Esophagus muscularis mucosa (tissue), 4 donors: Measurements from ENCODE around the gene FIBIN. TPM values are rescaled to one million over a fixed set of nuclear protein-coding genes. Genes with fewer than 3 reads are reported as not detected.

Source experiments
- DNase-seq: peaks from one replicate; pipeline ENCODE4 v3.0.0-alpha.2; 2017; ENCODE audit errors: extremely low spot score
- H3K27ac ChIP-seq, 4 donors: fragments of 200-600 bp; sonication (generic); replicated peaks in 1 of 4; 1 replicate in 3 of 4; 2 replicates in 1 of 4; pipeline ENCODE4 v1.5.1; 2016 to 2019; ENCODE audit warnings: mild to moderate bottlenecking in 1 of 4
- H3K27me3 ChIP-seq, 4 donors: fragments of 200-600 bp; sonication (generic); one replicate each; pipeline versions ENCODE4 v1.5.1 to v1.6.0; 2016 to 2019
- H3K36me3 ChIP-seq, 4 donors: fragments of 200-600 bp; sonication (generic); one replicate each; pipeline ENCODE4 v1.5.1; 2016 to 2019
- H3K4me1 ChIP-seq, 4 donors: fragments of 200-600 bp; sonication (generic); one replicate each; pipeline ENCODE4 v1.5.1; 2016 to 2019
- H3K4me3 ChIP-seq, 4 donors: fragments of 200-600 bp; sonication (generic); 1 replicate in 2 of 4; 2 replicates in 2 of 4; pipeline ENCODE4 v1.5.1; 2016 to 2019; ENCODE audit warnings: mild to moderate bottlenecking in 4 of 4, moderate library complexity in 1 of 4
- H3K9me3 ChIP-seq, 4 donors: fragments of 200-600 bp; sonication (generic); 1 replicate in 3 of 4; 2 replicates in 1 of 4; pipeline ENCODE4 v1.5.1; 2016 to 2019
- EP300 ChIP-seq: sonication (generic); formaldehyde crosslinking; IDR thresholded peaks from one replicate; pipeline ENCODE4 v1.6.1; 2017; ENCODE audit warnings: antibody characterized with exemption
- POLR2A ChIP-seq: fragments of 450-650 bp; IDR thresholded peaks from one replicate; pipeline ENCODE4 v1.6.1; 2017; ENCODE audit warnings: antibody characterized with exemption, moderate library complexity, mild to moderate bottlenecking, low read depth
- POLR2AphosphoS5 ChIP-seq, 2 donors: sonication (generic); formaldehyde crosslinking; IDR thresholded peaks; one replicate each; pipeline ENCODE4 v1.6.1; 2017; ENCODE audit warnings: antibody characterized with exemption in 2 of 2
- WGBS: methylation state at CpG from one replicate; pipeline ENCODE4 v1.1.5; 2018; 5-methylcytosine and 5-hydroxymethylcytosine counted together
- intact Hi-C: fragments of 100-400 bp; cut with DNase I; formaldehyde crosslinking; loops from one replicate; pipeline ENCODE4 v1.15.1; 2023
- total RNA-seq, 4 donors: library from RNA; depleted of rRNA; stranded (reverse); fragments of >200 nt; gene quantifications; one replicate each; pipeline versions ENCODE4 v1.1.0 to v1.2.1, GENCODE V29; 2016
- TF ChIP-seq, protein P1 (sequence below), 3 experiments: fragments of 200-600 bp in 2 of 3; fragments of 450-650 bp in 1 of 3; sonication (generic) in 2 of 3; IDR thresholded peaks; one replicate each; pipeline ENCODE4 v1.5.1; 2017 to 2019; ENCODE audit warnings: antibody characterized with exemption in 3 of 3, mild to moderate bottlenecking in 2 of 3, moderate library complexity in 1 of 3

Gene FIBIN
- total RNA-seq, 4 donors from 2014 or later = 76.4 to 151 (median 101) TPM

DNA sequence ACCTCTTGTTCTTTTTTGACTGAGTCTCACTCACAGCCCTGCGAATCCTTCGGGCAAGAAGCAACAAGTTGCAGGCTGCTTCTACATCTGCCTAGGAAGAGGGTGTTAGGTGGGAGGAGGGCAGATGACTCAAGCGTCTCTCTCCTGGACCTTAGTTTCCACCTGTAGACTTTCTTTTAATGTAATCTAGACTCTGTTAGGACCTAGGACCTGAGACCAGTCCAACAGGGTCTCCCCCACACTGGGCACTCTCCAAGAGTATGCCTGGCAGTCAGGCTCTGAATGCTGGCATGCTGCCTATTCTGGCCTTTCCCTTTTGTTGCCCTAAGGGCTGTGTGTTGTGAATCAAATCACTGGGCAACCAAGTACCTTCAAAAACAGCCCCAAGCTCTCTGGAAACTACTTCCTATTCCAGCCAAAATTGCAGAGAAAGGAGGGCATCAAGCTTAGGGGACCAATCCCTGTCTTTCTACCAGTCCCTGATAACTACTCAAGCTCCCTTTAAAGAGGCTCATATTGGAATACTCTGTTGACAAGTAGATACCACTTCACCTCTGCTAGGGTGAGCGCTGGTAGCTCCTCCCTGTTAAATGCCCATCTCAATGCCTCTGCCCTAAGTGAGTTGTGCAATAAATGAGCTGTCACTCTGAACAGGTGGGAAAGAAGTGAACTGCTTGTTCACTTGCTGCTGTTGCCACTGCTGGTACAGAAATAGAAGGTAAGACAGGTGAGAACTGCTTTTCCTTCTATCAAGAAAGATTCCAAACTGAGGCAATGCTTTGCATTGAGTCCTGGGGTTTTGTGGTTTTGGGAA, 46.6 kb downstream of the FIBIN start, which contains the start of gene BBOX1:
TSS of gene BBOX1 (plus strand) at position 514 of the 814 bp plus-strand sequence. CDS start 14,616 bp downstream, outside the sequence.
- peaks cover 0 to 24% (median 19%) of the 10 kb centered on the region in 4 donors for H3K4me1 ChIP-seq
- intact Hi-C loops = no loop called here
- 46% methylated on average over 4 of the region's 4 CpGs for WGBS
- no peak within 1 kb of the TSS for H3K4me3 ChIP-seq
- peaks cover 0 to 10% (median 4%) of the 10 kb centered on the region in 4 donors for H3K9me3 ChIP-seq
- no peaks in the 10 kb centered on the region for H3K36me3 ChIP-seq
- DNase-seq = no peak
- no peak within 1 kb of the TSS for H3K27ac ChIP-seq
- no peaks in the 10 kb centered on the region for H3K27me3 ChIP-seq
- TF ChIP-seq POLR2A = no peak
- no peak for TF ChIP-seq POLR2AphosphoS5 (IDR thresholded peaks at IDR 0.05)
- TF ChIP-seq, protein P1, sequence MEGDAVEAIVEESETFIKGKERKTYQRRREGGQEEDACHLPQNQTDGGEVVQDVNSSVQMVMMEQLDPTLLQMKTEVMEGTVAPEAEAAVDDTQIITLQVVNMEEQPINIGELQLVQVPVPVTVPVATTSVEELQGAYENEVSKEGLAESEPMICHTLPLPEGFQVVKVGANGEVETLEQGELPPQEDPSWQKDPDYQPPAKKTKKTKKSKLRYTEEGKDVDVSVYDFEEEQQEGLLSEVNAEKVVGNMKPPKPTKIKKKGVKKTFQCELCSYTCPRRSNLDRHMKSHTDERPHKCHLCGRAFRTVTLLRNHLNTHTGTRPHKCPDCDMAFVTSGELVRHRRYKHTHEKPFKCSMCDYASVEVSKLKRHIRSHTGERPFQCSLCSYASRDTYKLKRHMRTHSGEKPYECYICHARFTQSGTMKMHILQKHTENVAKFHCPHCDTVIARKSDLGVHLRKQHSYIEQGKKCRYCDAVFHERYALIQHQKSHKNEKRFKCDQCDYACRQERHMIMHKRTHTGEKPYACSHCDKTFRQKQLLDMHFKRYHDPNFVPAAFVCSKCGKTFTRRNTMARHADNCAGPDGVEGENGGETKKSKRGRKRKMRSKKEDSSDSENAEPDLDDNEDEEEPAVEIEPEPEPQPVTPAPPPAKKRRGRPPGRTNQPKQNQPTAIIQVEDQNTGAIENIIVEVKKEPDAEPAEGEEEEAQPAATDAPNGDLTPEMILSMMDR (IDR thresholded peaks at IDR 0.05) = no peak
- TF ChIP-seq EP300 = no peak

DNA sequence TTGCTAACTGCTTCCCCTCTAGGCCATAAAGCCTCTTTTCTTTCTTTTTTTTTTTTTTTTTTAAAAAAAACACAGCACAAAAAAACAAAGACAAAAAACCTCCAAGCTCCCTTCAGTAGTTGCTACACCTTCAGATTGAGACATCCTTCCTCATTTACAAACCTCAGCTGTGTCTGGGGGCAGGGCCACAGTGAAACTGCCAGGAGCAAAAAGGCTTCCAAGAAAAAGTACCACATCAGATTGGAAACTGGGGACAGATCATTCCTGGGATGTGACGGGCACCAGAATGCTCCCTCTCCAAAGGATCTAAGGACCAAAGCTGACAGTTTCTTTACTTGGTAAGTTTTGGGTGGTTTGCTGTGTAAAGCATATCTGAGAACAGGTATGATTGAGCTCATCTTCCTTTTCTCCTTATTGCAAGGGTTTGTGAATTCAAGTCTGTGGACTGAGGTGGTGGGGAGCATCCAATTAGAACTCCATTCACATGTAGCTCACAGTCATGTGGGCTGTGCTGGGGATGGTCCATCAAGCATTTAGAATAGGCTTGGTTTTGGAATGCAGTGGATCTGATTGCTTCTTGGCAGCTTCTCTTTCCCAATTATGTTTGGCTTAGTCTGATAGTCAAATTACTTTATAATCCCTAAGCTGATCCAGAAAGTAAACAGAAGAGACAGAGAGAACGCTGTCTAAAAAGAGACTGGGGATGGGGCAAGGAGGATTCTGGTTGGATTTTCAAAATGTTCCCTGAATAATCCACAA, 47.4 kb downstream of the FIBIN start:
- DNase-seq = no peak
- H3K4me3 ChIP-seq = no peak overlapping the region
- H3K36me3 ChIP-seq = no peaks in the 10 kb centered on the region
- H3K27ac ChIP-seq = no peak overlapping the region
- intact Hi-C loops = no loop called here
- no peak for TF ChIP-seq POLR2A
- TF ChIP-seq, protein P1 (IDR thresholded peaks at IDR 0.05) = no peak
- no peak for TF ChIP-seq EP300
- no peak for TF ChIP-seq POLR2AphosphoS5 (IDR thresholded peaks at IDR 0.05)
- 52% methylated on average over 2 of the region's 2 CpGs for WGBS
- H3K27me3 ChIP-seq = no peaks in the 10 kb centered on the region
- peaks cover 0 to 24% (median 19%) of the 10 kb centered on the region in 4 donors for H3K4me1 ChIP-seq
- H3K9me3 ChIP-seq = peaks cover 0 to 5% (median 1%) of the 10 kb centered on the region in 4 donors

Other genes with a start within 250 kb of the FIBIN start
- under 1 TPM in 1 of 4 donors, not detected in 3; 0.50 TPM for gene BBOX1, start 46.7 kb downstream of the FIBIN start, total RNA-seq